AG09309 (cell line): ENCODE data around the gene NAV2.

ENCODE experiments used
- DNase-seq: peaks from one replicate; pipeline ENCODE4 v3.0.0-alpha.2; 2010; ENCODE audit warnings: low read depth
- H3K4me3 ChIP-seq: 2 replicates; pipeline ENCODE4 v1.5.1; 2011; ENCODE audit warnings: mild to moderate bottlenecking, low read depth, low read length, moderate library complexity; ENCODE audit not compliant: control insufficient read depth
- TF ChIP-seq, protein P1 (sequence below): IDR thresholded peaks from 2 replicates; pipeline ENCODE4 v1.5.1; 2011; ENCODE audit warnings: mild to moderate bottlenecking, low read depth, low read length, inconsistent platforms; ENCODE audit not compliant: insufficient read depth, control insufficient read depth; ENCODE audit errors: missing control alignments

Gene NAV2

DNA sequence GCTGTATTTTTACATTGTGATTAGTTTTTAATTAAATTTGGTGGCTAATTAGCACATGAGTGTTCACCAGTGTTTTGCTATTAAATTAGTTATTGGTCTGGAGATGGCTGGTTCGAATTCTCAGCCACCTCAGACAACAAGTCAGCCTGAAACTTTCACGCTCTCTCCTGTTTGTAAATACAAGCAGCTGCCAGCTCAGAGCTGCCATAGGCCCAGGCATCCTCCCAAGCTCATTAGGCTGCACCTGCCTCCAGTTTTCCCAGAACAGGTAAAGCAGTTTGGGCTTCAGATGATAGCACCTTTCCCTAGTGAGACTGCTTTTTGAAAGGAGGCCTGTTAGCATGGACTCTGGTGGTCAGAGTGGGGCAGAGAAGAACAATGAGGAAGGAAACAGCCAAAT, 156.8 kb downstream of the NAV2 start:
- DNase-seq = no peak
- TF ChIP-seq, protein P1, sequence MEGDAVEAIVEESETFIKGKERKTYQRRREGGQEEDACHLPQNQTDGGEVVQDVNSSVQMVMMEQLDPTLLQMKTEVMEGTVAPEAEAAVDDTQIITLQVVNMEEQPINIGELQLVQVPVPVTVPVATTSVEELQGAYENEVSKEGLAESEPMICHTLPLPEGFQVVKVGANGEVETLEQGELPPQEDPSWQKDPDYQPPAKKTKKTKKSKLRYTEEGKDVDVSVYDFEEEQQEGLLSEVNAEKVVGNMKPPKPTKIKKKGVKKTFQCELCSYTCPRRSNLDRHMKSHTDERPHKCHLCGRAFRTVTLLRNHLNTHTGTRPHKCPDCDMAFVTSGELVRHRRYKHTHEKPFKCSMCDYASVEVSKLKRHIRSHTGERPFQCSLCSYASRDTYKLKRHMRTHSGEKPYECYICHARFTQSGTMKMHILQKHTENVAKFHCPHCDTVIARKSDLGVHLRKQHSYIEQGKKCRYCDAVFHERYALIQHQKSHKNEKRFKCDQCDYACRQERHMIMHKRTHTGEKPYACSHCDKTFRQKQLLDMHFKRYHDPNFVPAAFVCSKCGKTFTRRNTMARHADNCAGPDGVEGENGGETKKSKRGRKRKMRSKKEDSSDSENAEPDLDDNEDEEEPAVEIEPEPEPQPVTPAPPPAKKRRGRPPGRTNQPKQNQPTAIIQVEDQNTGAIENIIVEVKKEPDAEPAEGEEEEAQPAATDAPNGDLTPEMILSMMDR = no peak
- H3K4me3 ChIP-seq = no peak overlapping the region

DNA sequence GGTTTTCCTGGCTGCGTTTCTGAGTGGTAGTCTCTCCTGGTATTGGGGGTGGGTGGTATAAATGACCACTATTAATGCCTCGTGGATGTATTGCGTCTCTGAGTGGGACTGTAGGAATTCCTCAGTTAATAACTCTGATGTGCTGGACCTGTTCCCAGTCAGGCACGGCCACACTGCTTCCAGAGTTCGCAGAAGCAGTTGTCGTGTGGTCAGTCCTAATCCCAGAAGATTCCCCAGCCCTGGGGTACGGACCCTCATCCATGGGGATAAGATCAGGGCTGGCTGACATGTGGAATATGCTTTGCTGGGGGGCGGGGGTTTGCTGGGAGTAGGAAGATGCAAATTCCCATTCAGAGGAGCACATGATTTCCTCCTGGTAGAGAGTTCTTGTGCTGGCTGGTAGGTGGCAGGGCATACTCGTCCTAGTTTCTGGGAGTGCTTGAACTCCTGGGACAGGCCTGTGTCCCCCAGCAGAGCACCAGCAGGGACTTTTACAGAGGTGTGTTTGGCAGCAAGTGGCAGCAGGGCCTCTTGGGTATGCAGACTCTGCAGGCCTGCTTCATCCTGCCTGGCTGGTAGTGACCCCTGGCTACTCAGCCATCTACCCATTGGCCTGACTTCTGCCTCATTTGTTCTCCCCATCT, 157.4 kb downstream of the NAV2 start:
- TF ChIP-seq, protein P1 = no peak
- no peak for DNase-seq

DNA sequence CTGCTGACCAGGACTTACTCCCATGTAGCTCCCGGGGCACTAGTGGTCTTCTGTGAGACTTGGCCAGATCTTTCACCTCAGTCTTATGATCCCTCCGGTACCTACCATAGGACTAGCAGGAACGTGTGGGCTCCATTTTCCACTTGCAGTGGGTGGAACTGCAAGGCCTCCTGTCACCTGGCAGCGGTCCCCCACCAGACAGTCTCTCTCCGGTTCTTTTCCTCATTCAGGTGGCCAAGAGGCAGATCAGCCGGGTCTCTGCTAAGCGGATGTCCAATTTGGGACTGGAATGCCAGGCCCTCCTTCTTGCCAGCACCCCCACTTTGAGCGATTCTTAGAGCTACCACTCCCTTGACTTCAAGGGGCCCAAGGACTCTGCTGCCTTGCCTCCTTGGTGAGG, 158.9 kb downstream of the NAV2 start:
- TF ChIP-seq, protein P1 = no peak
- no peak overlapping the region for H3K4me3 ChIP-seq
- DNase-seq = no peak

More for the DNA sequence above, 157.4 kb downstream of the NAV2 start:
- no peak overlapping the region for H3K4me3 ChIP-seq

DNA sequence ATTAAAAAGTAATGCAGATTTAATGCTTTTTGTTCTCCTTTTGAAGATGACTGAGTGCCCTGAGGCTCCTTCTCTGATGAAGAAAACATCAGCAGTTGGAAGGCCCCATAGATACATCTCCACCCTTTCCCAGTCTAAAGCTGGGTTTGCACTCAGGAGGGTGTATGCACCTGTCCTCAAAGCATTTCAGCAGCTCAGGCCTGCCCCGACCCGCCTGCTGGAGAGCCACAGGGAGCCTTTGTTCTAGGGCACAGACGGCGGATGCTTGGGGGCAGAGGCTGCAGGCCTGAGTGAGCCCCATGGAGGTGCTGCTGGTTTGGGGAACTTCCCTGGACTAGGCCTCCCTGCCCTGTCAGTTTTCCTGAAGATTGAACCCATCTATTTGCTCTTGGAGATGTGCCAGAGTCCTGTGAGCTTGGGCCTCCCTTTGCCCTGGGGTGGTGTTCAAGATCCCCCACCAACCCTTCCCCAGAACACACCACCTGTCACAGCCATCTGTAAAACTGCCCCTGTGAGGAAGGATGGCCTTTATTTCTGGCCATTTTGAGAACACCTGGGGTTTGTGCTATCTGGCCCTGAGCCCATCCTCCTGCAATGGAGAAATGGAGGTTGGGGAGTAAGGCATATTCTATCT, 160.0 kb downstream of the NAV2 start:
- no peak for DNase-seq
- no peak overlapping the region for H3K4me3 ChIP-seq
- TF ChIP-seq, protein P1 = no peak

DNA sequence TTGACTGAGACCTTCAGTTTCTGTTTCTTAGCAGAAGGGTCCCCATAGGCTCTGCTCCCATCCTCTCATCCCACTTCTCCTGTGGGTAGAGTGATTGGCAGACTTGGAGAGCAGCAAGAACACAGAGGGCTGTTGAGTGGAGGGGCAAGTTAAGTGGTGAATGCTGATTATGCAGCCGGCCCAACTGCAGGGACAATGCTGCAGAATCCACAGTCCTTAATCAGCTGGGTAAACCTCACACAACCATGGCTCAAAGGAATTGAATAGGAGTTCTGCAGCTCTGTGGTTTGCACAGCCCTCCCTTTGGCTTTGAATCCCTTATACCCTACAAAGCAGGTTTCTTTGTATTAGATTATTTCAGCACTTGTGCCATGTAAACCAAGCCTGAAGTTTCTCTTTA, 161.1 kb downstream of the NAV2 start:
- TF ChIP-seq, protein P1 = no peak
- H3K4me3 ChIP-seq = no peak overlapping the region
- DNase-seq = no peak

DNA sequence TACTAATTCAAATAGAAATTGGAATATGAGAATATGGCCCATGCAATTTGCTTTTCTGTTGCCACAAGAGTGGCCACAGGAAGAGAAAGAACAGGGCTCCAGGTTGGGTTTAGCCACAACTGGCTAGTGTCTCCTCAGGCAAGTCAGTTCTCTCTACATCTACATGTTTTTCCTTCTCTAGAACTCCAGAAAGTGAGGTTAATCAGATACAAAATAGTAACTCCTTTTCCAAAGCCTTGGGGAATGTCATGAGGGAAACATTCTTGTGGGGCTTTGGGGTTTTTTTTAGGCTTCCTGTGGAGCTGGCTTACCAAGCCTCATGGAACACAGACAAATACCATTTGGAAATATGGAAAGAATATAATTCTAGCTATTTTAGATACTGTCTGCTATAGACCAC, 161.6 kb downstream of the NAV2 start:
- DNase-seq = no peak
- TF ChIP-seq, protein P1 = no peak
- no peak overlapping the region for H3K4me3 ChIP-seq
